Memory B cell (primary cell): ENCODE results near the gene YOD1.

Source experiments
- ATAC-seq: fragments of 150-1000 bp; cut with Tn5 transposase; 2 replicates; pipeline ENCODE4 v1.10.0; 2021; ENCODE audit warnings: low read depth, mild to moderate bottlenecking, moderate library complexity
- DNase-seq, 2 donors: peaks; one replicate each; pipeline ENCODE4 v3.0.0; 2022; ENCODE audit warnings: low spot score in 2 of 2
- H3K27ac Mint-ChIP-seq: one replicate; pipeline ENCODE4 v1.8.0; 2022; ENCODE audit warnings: mild to moderate bottlenecking, moderate library complexity, mixed read lengths
- H3K27me3 Mint-ChIP-seq: one replicate; pipeline ENCODE4 v1.8.0; 2022; ENCODE audit warnings: mixed read lengths
- H3K36me3 Mint-ChIP-seq: one replicate; pipeline ENCODE4 v1.8.0; 2022; ENCODE audit warnings: mild to moderate bottlenecking, mixed read lengths
- H3K4me1 Mint-ChIP-seq: one replicate; pipeline ENCODE4 v1.8.0; 2022; ENCODE audit warnings: mixed read lengths
- H3K4me3 Mint-ChIP-seq: one replicate; pipeline ENCODE4 v1.8.0; 2022; ENCODE audit warnings: mild to moderate bottlenecking, moderate library complexity, mixed read lengths
- H3K9me3 Mint-ChIP-seq: one replicate; pipeline ENCODE4 v1.8.0; 2022; ENCODE audit warnings: mixed read lengths

Gene YOD1

DNA sequence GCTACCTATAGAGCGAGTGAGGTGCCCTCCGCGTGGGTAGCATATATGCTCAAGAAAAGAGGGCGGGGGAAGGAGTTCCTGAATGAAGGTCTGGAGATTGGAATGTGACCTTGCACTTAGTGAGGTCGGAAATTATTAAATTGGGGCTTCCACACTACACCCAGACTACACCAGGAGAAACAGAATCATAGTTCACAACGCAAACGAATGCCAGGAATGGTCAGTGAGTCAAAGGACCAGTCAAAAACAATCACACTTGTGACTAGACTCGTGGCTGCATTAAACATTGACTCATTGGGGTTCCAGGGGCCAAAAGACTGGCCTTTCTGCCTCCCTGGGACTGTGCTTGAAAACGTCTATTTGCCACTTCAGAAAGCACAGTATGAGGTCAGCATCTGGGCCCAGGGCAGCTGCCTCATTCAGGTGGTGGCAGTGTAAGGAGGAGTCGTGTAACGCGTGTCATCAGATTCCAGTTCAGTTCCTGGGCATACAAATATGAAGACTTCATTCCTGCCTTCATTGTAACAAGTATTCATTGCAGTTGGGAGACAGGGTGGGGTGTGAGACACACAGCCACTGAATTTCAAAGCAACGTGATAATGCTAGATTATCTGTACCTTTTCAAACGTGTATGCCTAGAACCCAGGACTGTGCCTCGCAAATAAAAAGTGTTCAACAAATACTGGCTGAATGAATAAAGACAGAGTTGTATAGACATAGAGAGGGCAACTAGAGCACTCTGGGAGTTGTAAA, at the start of gene YOD1:
TSS of gene YOD1 (minus strand) at position 18 of the 753 bp plus-strand sequence. CDS start 178 bp downstream, outside the sequence.
- Mint-ChIP-seq H3K27me3 (no peaks in the 10 kb centered on the region), H3K27ac (peak within 1 kb of the TSS; percentile 95), H3K9me3 (no peaks in the 10 kb centered on the region), H3K36me3 (no peaks in the 10 kb centered on the region), H3K4me1 (peaks cover 21% of the 10 kb centered on the region), H3K4me3 (peak within 1 kb of the TSS; percentile 97)
- no peak for DNase-seq
- ATAC-seq: no peak

DNA sequence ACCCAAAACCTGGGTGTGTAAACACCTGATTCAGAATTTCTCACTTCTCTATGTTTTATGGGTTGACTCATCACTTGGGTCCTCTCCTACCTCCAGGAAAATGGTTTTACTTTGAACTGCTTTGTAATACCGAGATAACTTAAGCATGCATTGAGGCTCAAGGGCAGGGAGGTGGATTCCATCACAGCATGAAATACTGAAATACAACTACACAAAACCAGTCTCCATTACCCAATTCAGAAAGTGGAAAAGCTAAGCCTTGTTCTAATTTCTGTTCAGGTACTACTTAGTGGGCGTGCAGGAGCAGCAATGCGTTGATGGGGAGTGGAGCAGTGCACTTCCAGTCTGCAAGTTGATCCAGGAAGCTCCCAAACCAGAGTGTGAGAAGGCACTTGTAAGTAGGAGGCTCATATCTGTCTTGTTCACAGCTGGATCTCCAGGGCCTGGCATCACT, 46.9 kb upstream of the YOD1 start:
- Mint-ChIP-seq H3K27ac (no peak overlapping the region), H3K9me3 (no peaks in the 10 kb centered on the region), H3K4me3 (no peak overlapping the region), H3K27me3 (peaks cover 12% of the 10 kb centered on the region), H3K36me3 (no peaks in the 10 kb centered on the region), H3K4me1 (peaks cover 3% of the 10 kb centered on the region)
- ATAC-seq: no peak
- DNase-seq: no peak

DNA sequence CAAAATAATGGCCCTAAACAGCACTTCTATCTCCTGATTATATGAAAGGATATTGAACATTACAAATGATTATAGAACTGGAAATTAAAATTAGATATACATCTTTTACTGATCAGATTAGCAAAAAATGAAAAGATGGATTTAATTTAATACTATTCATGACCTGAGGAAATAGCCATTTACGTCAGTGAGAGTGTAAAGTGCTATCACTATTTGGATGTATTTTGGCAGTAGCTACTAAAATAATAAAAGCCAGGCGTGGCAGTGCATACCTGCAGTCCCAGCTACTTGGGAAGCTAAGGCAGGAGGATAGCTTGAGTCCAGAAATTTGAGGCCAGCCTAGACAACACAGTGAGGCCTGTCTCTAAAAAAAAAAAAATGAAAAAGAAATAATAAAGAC, 42.9 kb upstream of the YOD1 start:
- Mint-ChIP-seq H3K36me3 (no peaks in the 10 kb centered on the region), H3K4me1 (peaks cover 7% of the 10 kb centered on the region), H3K27ac (no peak overlapping the region), H3K27me3 (peaks cover 1% of the 10 kb centered on the region), H3K4me3 (no peak overlapping the region), H3K9me3 (no peaks in the 10 kb centered on the region)
- ATAC-seq: no peak
- no peak for DNase-seq

DNA sequence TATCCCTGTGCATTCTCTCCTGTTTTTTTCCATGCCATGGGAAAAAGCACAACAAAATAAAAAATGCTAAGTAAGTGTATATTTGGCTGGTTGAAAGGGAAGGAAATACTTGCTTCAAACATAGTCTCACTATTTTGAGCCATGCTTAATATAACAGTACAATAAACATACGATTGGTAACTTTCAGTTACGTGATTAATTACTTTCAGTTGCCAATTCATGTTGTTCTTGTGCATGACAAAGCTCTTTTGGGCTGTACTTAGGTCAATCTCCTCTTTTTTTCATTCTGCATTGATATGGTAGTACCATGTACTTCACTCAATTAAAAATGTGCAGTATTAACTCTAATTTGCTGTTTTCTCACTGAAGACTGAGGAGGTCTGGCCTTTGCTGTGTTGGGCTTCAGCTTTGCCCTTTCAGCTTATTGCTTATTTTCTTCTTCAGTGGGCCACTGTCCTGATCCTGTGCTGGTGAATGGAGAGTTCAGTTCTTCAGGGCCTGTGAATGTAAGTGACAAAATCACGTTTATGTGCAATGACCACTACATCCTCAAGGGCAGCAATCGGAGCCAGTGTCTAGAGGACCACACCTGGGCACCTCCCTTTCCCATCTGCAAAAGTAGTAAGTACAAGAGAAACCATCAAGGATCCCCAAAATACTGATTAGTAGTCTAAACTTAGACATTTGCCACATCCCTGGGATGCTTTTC, 40.3 kb upstream of the YOD1 start:
- Mint-ChIP-seq H3K27ac (no peak overlapping the region), H3K4me1 (peaks cover 5% of the 10 kb centered on the region), H3K4me3 (no peak overlapping the region), H3K9me3 (no peaks in the 10 kb centered on the region), H3K36me3 (no peaks in the 10 kb centered on the region), H3K27me3 (peaks cover 1% of the 10 kb centered on the region)
- DNase-seq: no peak
- ATAC-seq: no peak

DNA sequence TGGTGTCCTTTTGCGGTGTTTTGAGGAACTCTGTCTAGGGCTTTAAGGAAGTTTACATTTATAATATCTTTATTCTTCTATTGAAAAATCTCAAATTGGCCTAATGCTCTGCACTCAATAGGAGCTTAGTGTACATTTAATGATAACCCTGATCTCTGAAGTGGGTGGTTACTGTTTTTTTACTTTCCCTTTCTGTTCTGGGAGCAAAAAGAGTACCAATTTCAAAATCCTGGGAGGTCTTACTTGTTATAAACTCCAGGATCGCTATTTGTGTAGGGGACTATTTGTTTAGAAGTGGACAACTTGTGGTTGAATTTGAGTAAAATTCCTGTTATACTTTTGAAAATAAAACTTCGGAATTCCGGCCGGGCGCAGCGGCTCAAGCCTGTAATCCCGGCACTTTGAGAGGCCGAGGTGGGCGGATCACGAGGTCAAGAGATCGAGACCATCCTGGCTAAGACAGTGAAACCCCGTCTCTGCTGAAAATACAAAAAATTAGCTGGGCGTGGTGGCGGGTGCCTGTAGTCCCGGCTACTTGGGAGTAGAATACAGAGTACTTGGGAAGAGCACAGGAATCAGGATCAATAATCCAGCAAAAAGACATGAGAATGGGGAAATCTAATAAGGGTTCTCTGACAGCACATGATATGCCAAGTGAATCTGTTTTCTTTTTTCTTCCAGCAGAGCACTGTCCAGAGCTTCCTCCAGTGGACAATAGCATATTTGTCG, 38.8 kb upstream of the YOD1 start:
- Mint-ChIP-seq H3K27me3 (no peaks in the 10 kb centered on the region), H3K27ac (peak overlapping the region; percentile 59), H3K4me1 (peaks cover 6% of the 10 kb centered on the region), H3K36me3 (no peaks in the 10 kb centered on the region), H3K4me3 (peak overlapping the region; percentile 53), H3K9me3 (no peaks in the 10 kb centered on the region)
- DNase-seq (no peak), ATAC-seq (no peak)

DNA sequence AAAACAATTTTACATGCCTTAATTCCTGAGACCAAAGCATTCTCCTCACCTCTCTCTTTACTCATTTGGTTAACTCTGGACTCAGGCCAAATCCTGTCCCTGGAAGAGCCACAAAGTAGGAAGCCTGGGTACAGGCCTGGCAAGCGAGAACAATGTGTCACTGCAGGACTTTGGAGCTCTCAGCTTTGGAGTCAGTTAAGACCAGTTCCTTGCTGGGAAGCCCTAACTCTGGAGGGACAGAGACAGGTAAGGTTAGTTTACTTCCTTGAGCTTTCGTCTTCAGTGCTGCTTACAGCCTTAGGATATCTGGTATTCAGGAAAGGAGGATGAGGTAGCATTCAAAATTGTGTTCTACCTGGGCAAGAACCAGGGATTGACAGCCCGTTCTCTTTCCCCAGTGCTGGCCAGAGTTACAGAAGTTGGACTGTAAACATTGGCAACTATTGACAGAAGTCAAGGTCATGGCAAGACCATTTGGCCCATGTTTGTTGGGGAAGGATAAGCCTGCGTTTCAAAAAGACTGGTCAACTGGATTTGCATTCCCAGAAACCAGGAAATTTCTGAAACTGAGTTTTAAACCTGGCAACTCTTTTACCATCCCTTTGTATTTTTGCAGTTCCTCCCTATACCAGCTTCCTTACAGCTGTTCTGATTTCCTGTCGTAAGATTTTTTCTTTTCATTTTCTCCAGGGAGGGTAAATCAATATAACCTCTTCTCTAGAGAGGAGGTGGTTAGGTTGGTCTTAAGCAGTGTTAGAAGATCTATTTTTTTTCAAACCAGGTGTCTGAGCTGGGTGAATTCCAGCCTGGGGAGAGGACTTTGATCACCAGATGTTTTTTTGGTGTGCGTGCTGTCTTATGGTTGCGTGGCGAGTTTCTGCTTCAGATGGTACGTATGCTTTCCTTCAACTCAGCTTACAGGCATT, 38.0 kb upstream of the YOD1 start, which contains the start of gene C4BPB:
TSS of gene C4BPB (plus strand) at position 160 of the 926 bp plus-strand sequence. CDS start at position 832, 672 bp downstream.
- Mint-ChIP-seq H3K4me3 (peak within 1 kb of the TSS; percentile 53), H3K36me3 (no peaks in the 10 kb centered on the region), H3K9me3 (no peaks in the 10 kb centered on the region), H3K27me3 (no peaks in the 10 kb centered on the region), H3K4me1 (peaks cover 9% of the 10 kb centered on the region), H3K27ac (peak within 1 kb of the TSS; percentile 59)
- ATAC-seq (peak; percentile 69), DNase-seq (no peak)

DNA sequence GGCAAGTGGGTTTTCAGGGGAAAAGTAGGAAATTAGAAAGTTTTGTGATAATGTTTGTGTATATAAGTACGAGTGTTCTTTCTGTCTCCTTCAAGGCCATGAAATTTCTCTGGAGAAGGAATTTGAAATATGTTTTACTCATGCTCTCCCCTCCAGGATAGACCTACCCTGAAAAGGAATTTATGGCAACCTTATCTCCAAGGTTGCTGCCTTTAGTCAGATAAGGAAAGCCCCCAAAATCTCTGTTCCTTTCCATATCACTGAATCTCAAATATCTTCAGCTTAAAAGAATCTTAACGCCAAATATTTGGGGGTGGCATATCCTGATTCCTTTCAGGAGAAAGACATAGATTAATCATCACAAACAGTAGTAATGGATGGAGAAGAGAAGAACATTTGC, 37.2 kb upstream of the YOD1 start:
- no peak for ATAC-seq
- Mint-ChIP-seq H3K4me3 (no peak overlapping the region), H3K9me3 (no peaks in the 10 kb centered on the region), H3K27me3 (peaks cover 2% of the 10 kb centered on the region), H3K4me1 (peaks cover 9% of the 10 kb centered on the region), H3K27ac (no peak overlapping the region), H3K36me3 (no peaks in the 10 kb centered on the region)
- no peak for DNase-seq

DNA sequence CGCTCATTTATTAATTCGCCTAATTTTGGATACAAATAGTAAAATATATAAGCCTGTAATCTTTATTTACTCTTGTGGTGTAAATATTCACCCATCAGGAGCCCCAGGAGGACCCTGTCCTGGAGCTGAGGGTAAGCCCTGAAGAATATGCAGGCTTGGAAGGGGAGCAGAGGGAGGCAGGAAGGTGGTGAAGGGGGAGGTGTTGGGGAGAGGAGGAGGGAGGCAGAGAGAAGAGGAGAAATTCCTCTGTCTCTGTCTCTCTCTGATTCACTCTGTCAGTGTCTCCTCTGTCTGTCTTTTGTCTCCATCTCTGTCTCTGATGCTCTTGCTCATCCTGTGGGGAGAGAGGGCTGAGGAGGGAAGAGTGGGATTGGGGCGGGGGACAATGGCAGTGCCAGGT, 34.9 kb upstream of the YOD1 start:
- H3K27ac Mint-ChIP-seq: no peak overlapping the region
- H3K36me3 Mint-ChIP-seq: no peaks in the 10 kb centered on the region
- H3K4me1 Mint-ChIP-seq: peaks cover 9% of the 10 kb centered on the region
- H3K4me3 Mint-ChIP-seq: no peak overlapping the region
- H3K27me3 Mint-ChIP-seq: peaks cover 2% of the 10 kb centered on the region
- ATAC-seq (no peak), DNase-seq (no peak)
- H3K9me3 Mint-ChIP-seq: no peaks in the 10 kb centered on the region

DNA sequence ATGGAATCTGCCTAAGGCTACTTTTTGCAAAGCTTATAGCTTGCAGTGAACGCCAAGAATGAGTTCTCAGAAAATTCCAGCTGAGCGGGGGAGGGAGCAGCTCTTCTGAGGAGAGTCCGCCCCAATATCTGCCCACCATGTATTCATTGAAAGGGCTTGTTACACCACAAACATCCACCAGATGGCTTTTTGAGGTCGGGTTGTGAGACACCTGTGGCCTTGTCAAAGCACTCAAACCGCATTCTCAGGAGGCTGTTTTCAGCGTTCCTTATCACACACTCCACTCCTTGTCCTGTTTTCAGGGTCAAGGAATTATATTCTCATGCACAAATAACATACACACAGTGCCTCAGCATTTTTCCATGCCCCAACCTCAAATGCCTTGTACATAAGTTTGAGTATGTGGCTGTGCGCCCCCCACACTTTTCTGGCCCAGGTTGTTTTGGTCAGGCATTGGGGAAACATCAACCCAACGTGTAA, 33.7 kb upstream of the YOD1 start:
- ATAC-seq: peak; percentile 86
- peaks cover 2% of the 10 kb centered on the region for H3K27me3 Mint-ChIP-seq
- H3K27ac Mint-ChIP-seq: no peak overlapping the region
- DNase-seq: peak; percentile 53 to 64
- no peaks in the 10 kb centered on the region for H3K36me3 Mint-ChIP-seq
- no peak overlapping the region for H3K4me3 Mint-ChIP-seq
- H3K9me3 Mint-ChIP-seq: no peaks in the 10 kb centered on the region
- peaks cover 9% of the 10 kb centered on the region for H3K4me1 Mint-ChIP-seq

DNA sequence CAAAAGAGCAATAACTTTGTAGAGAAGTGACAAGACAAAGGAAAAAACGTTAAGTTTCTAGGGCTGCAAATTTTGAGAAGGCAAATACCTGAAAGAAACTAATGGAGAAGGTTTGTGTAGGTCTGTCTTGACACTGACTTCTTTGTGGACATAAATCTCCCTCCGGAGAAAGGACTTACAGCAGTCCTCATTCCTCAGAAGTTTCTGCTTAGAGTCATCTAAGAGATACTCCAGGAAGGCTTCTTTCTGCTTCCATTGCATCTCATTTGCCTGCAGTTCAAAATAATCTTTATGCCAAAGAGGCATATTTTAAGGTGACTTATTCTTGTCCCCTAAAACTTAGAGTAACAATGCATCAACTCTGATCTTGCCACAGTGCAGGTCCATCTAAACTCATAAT, 33.2 kb upstream of the YOD1 start:
- Mint-ChIP-seq H3K4me1 (peaks cover 7% of the 10 kb centered on the region), H3K27me3 (peaks cover 2% of the 10 kb centered on the region), H3K4me3 (no peak overlapping the region), H3K36me3 (no peaks in the 10 kb centered on the region), H3K27ac (no peak overlapping the region), H3K9me3 (no peaks in the 10 kb centered on the region)
- no peak for DNase-seq
- ATAC-seq: no peak

DNA sequence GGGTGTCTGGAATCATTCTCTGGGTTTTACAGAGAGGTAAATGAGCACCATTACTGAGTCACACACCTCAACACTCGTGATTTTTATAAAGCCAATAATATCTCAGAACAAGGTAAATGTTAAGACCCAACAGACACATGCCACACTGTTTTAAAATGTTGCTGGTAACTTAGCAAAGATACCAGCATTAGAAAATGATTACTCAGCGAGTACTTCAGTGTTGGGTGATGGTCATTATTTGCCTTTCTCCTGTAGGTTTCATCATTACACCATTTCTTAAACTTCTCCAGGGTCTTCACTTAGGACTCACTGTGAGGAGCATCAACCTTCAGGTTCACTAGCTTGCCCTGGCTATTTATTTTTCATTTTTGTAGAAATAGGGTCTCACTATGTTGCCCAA, 30.8 kb upstream of the YOD1 start:
- no peak for DNase-seq
- Mint-ChIP-seq H3K36me3 (no peaks in the 10 kb centered on the region), H3K27me3 (peaks cover 2% of the 10 kb centered on the region), H3K4me1 (peaks cover 5% of the 10 kb centered on the region), H3K27ac (no peak overlapping the region), H3K9me3 (no peaks in the 10 kb centered on the region), H3K4me3 (no peak overlapping the region)
- no peak for ATAC-seq

DNA sequence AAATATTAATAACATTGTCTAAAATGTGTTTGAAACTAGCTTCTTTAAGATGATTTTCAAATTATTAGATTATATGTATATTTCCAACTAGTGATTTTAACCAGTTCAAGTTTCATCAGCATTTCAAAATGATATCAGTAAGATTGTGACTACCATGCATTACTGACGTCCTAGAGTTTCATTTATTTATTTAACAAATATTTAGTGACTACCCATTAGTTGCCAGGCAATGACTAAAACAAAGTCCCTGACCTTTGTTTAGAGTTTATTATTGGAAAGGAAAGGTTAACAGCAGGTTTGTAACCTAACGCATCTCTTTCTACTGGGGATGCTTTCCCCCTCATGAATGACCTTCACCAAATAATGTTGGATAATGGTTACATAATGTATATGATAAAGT, 30.1 kb upstream of the YOD1 start:
- no peak for ATAC-seq
- DNase-seq: no peak
- Mint-ChIP-seq H3K36me3 (no peaks in the 10 kb centered on the region), H3K9me3 (no peaks in the 10 kb centered on the region), H3K27me3 (peaks cover 2% of the 10 kb centered on the region), H3K4me3 (no peak overlapping the region), H3K27ac (no peak overlapping the region), H3K4me1 (peaks cover 5% of the 10 kb centered on the region)

DNA sequence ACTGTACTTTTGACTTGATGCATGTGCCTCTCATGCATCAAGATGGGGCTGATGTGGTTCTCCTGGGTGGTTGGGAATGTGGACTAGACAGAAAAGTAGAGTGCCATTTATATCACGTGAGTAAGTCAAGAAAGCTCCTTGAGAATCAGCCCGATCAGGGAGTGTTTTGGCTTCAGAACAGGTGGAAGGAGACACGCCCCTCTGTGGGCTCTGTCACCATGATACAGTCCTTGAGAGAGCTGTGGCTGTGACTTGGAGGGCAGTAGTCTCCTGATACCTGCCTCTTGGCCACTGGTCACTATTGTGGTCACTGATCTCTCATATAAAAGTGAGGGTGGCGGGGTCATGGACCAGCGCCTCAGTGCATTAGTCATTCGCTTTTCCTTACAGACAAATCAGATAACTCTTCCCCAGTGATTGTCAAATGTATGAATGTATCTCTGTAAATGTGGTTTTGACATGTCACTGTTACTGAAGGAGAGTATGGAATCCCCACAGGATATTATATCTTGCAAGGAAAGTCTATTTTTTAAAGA, 28.8 kb upstream of the YOD1 start:
- peaks cover 2% of the 10 kb centered on the region for H3K27me3 Mint-ChIP-seq
- H3K4me1 Mint-ChIP-seq: peaks cover 3% of the 10 kb centered on the region
- no peak overlapping the region for H3K4me3 Mint-ChIP-seq
- no peaks in the 10 kb centered on the region for H3K9me3 Mint-ChIP-seq
- no peaks in the 10 kb centered on the region for H3K36me3 Mint-ChIP-seq
- ATAC-seq (no peak), DNase-seq (no peak)
- H3K27ac Mint-ChIP-seq: no peak overlapping the region
